SHP77 (cell line): Measurements from ENCODE around the gene ZNF282.

ENCODE experiments used
- DNase-seq, 2 experiments: peaks; one replicate each; lab custom pipeline; 2025; lab: John Stamatoyannopoulos, UW

ZNF282 gene

DNA sequence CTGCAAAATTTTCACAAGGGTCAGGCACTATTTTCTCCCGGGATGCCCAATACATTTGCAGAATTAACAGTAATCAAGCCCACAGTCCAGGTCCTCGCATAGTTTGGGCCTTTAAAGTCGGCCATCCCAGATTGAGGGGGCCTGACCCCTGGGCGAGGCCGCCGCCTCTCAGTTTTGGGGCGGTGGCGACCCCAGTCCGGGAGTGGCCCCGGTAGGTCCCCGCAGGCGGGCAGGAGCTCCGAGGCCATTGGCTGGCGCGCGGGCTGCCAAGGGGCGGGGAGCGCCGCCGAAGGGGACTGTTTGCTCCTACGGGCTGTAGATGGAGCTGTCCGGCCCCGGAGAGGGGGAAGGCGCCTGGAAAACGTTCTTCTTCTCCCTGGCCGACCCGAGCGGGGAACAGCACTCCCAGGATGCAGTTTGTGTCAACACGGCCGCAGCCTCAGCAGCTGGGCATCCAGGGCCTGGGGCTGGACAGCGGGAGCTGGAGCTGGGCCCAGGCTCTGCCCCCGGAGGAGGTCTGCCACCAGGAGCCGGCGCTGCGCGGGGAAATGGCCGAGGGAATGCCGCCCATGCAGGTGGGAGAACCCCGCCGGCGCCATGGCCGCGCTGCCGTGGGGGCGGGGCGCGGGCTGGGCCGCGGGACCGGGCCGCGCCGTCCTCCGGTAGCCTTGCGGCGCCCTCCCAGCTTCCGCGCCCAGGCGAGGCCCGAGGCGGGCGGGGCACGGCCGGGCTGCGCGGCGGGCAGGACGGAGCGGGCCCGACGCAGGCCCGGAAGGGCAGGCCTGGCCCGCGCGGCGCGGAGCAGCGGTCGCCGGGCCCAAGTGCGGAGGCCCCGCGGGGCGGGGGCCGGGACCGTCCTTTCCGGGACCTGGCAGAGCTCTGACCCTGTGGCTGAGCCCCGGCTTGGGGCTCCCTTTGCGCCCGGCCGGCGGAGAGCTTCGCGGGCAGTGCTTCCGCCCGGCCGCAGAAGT lies at the start of gene ZNF282:
Gene ZNF282, plus strand, starts transcription at position 367 of the 971 bp plus-strand sequence. Its CDS starts 44 bp downstream, at position 411.
- peak; percentile 90 to 94 for DNase-seq

DNA sequence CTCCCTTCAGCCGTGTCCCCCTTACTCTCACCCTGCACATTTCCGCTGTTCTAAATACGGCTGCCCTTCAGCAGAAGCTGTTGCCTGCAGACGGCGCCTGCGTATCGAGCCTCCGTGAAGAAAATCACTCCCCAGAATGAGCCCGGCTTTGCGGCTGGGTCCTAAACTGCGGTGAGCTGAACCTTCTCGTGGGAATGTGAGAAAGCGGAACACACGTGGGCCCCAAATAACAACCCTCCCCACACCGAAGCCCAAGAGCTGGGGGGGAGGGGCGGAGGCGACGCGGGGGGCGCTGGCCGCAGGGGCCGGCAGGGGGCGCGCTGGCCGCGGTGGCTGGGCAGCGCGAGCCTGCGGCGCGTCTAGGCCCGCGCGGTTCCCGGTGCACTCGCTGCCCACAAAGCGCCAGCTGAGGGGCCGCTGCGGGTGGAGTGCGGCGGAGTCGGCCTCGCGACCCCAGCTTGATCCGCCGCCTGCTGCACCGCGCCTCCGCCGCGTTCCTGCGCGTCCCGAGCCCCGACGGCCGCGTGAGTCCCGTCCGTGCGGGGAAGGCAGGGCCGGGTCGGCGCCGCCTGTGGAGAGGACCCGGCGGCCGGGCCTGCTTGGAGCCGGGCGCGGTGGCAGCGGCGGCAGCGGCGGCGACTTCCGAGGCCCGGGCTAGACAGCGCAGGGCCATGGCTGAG lies 48.1 kb upstream of the ZNF282 start, which contains the start of gene ZNF398:
Gene ZNF398, plus strand, starts transcription at position 382 of the 680 bp plus-strand sequence. Its CDS starts 290 bp downstream, at position 672.
- peak; percentile 62 to 68 for DNase-seq

DNA sequence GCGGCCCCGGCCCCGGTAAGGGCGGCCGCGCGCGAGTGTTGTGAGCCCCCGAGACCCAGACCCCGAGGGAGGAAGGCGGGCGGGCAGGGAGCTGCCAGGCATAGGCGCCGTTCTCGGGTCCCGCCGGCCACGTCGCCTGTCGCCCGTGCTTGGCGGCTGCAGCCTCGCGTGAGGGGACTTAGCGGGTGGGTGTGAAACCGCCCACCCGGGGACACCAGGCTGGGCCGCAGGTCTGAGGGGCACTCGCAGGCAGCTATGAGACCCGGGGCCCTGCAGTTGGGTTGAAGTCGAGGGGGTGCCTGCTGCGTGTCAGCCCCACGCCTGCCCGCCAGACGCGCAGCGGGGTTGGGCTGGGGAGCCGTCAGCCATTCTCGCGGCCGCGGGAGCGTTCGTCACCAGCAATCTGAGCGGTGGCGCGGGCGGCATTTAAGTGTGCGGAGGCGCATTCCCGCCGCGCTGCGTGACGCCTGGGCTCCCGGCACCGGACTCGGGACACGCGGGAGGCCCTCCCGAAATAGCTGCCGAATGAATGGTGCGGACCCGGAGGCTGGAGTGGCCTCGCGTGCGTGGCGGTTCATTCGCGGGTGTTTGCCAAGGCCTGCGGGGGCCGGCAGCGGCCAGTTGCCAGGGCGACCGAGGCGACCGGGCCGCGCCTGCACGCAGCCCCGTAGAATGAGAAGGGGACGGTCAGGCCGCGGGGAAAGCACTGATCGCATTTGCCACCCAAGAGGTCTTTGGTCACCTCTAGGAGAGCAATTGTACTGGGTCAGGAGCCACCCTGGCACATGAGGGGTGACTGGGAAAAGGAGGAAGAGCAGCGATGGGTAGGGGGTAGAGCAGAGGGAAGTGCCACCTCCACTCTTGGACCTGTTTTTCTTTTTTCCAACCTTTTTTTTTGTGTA lies 47.3 kb upstream of the ZNF282 start:
- peak in 1 of 2 experiments; percentile 47 for DNase-seq

DNA sequence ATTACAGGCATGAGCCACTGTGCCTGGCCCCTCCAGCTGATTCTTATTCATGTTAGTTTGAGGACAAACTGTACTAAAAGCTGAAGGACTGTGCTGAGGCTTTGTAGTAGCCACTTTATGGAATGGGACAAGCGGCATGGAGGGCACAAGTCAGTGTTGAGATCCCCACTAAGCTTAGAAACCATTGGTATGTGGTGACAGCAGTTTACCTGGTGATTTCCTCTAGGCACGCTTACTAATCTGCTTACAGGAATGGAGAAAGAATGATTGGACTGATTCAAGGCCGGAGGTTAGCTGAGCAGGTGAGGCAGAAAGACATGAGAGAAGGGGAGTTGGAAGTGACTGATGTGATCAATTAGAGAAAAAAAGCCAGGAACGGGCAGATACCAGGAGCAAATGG lies 44.4 kb upstream of the ZNF282 start:
- no peak for DNase-seq

DNA sequence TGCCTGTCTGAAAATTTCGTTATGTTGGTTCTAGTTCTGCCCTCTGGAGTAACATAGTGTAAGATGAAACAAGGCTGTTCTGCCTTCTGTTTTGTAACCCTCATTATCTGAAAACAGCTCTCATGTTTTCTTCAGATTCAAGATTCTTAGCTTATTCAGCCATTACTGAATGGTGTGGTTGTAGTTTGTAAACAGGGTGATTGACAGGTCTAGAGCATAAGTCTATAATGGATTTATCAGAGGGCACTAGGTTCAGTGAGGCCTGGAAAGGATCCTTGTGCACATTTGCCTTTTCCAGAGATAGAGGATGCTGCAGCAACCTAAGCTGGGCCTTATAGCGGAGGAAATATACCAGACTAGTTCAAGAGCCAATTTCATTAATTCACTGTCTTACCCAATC lies 42.0 kb upstream of the ZNF282 start:
- no peak for DNase-seq

DNA sequence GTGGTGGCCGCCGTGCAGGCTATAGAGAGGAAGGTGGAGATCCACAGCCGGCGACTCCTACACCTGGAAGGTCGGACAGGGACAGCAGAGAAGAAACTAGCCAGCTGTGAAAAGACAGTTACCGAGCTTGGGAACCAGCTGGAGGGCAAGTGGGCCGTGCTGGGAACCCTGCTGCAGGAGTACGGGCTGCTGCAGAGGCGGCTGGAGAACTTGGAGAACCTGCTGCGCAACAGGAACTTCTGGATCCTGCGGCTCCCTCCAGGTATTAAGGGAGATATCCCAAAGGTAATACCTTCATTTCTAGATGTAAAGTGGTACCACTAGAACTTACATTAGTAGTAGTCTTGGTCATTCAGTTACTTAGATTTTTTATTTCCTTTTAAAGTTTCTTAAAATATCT lies 41.3 kb upstream of the ZNF282 start:
- no peak for DNase-seq

DNA sequence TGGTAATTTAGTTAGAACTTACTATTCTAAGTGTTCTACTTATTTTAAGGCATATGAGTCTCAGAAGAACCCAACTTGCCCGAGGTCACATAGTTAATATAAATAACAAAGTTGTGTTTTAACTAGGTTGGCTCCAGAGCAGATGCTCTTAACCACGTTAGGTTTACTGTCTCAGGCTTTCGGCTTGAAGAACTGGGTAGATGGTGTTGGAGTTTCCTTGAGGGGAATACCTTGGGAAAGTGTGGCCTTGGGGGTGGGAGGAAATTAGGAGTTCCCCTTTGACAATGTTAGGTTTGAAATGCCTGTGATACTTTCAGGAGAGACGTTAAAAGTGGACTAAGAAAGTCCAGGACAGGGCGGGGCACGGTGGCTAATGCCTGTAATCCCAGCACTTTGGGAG lies 38.4 kb upstream of the ZNF282 start:
- DNase-seq = no peak

DNA sequence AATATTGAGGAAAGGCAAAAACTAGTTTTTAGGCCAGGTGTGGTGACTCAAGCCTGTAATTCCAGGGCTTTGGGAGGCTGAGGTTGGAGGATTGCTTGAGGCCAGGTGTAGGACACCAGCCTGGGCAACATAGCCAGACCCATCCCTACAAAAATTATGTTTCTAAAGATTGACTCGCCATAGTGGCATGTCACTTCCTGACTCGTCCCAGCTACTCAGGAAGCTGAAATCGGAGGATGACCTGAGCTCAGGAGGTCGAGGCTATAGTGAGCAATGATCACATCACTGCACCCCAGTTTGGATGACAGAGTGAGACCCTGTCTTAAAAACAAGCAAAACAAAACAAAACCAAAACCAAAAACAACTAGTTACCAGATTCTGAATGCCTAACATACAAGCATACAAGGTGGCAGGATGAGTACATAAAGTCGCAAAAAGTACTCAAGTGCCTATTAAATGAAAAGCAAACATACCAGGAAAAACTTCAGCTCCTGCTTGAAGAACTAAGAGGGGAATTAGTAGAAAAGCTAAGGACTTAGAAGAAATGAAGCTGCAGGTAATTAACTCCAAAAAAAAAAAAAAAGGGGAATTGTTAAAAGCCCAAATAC lies 34.0 kb upstream of the ZNF282 start:
- no peak for DNase-seq

DNA sequence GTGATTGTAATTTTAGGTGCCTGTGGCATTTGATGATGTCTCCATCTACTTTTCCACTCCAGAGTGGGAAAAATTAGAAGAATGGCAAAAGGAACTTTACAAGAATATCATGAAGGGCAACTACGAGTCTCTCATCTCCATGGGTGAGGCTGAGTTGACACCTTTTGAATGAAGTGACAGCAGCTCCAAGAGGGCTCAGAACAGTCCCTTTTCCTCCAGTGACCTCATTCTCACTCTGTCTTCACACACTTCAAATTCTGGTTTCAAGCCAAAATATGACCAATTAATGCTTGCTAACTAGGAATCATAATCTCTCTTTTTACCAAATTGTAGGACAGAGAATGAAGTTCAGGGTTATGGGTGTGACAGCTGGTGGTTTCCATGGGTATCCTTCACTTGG lies 29.2 kb upstream of the ZNF282 start:
- no peak for DNase-seq

DNA sequence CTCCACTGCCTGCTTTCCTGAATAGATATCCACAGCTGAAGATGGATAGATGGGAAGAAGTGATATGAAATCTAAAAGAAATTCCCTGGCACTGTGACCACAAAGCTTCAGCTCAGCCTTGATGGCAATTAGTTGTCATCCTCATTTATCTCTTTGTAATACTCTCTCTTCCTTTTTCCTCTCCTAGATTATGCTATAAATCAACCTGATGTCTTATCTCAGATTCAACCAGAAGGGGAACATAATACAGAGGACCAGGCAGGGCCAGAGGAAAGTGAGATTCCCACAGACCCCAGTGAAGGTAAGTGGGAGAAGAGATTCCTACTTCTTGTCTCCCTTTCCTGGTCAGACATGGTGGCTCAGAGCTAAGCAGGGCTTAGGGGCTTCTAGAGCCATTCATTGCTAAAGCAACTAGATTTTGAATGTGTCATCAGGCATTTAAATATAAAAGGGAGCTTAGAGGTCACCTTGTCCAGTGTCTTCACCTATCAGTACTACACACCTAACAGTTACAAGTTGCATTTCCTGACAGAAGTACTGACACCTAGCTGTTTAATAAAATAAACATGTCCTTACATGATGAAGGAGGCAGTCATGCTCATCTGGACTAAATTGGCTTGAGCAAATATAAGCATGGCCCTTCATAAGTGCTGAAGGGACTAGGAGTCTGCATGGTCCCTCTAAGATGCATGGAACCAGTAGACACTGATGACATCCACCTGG lies 28.6 kb upstream of the ZNF282 start:
- DNase-seq = no peak

DNA sequence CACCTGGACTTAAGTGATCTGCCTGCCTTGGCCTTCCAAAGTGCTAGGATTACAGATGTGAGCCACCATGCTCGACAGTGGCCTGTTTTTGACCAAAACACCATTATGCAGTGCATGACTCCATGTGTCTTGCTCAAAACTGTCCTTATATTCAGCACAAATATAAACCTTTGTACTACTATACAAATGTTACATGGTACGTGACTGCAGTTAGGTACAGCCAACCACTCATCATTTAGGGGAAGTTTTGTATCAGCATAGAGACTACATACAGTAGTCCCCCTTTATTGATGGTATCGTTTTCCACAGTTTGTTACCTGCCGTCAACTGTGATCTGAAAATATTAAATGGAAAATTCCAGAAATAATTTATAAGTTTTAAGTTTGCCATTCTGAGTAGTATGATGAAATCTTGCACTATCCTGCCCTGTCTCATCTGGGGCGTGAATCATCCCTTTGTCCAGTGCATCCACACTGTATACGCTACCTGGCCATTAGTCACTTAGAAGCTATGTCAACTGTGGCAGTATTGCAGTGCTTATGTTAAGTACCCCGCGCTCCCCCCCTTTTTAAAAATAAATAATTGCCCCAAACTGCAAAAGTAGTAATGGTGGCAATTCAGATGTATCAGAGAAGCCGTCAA lies 23.3 kb upstream of the ZNF282 start:
- no peak for DNase-seq

DNA sequence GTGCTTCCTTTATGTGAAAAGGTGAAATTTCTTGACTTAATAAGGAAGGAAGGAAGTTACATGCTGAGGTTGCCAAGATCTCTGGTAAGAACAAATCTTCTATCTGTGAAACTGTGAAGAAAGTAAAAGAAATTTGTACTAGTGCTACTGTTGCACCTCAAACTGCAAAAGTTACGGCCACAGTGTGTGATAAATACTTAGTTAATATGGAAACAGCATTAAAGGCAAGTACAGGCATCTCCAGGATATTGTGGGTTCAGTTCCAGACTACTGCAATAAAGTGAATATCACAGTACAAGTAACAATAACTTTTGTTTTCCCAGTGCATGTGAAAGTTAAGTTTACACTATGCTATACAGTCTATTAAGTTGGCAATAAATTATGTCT lies 22.8 kb upstream of the ZNF282 start:
- DNase-seq = no peak

DNA sequence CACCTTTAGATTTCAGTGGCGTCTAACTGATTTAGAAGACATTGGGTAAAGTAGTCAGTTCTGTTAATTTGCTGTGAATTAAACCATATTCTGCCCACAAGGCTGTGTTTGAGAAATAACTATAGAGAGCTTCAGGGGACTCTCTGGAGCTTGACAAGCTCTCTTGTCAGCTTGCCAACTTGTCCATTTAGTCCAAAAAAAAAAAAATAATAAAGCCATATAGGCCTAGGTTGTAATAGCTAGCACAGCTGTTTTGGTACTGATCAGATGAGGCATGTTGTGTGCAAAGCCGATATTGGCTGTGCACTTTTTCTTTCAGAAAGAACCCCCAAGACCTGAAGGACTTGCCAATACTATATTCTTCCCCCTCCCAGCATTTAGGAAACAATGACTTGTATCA lies 20.2 kb upstream of the ZNF282 start:
- DNase-seq = no peak

DNA sequence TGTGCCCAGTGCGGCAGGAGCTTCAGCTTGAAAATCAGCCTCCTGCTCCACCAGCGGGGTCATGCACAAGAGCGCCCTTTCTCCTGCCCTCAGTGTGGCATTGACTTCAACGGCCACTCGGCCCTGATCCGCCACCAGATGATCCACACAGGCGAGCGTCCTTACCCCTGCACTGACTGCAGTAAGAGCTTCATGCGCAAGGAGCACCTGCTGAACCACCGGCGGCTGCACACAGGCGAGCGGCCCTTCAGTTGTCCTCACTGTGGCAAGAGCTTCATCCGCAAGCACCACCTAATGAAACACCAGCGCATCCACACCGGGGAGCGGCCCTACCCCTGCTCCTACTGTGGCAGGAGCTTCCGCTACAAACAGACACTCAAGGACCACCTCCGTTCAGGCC lies 16.1 kb upstream of the ZNF282 start:
- no peak for DNase-seq

DNA sequence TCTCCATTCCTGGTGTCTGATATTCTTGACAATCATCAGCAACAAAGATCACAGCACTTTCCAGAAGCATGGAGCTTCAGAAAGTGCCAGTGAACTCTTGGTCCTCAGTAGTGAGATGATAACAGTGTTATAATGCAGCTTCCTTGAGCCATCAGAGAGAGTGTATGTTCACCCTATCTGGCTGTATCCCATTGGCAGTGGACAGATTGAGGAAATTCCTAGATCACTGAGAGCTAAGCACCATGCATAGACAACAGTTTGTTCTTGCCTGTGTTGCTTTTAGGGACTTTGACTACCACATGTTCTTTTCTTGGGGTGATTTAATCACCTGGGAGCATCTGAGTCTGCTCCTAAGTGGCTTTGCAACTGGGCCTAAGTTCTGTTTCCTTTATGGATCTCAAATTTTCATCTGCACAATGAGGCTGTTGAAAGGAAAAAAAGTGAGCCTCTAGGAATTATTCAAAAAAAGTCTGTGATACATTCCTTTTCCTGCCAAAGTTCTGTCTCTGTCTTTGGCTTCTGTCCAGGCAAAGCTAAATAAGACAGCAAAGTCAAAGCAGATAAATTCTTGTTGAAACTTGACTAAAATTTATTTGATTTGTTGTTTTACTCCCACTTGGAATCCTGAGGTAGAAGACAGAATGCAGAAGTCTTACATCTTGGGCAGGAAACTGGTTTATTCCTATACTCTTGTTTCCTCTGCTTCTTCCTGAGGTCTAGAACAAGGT lies 14.5 kb upstream of the ZNF282 start:
- no peak for DNase-seq

DNA sequence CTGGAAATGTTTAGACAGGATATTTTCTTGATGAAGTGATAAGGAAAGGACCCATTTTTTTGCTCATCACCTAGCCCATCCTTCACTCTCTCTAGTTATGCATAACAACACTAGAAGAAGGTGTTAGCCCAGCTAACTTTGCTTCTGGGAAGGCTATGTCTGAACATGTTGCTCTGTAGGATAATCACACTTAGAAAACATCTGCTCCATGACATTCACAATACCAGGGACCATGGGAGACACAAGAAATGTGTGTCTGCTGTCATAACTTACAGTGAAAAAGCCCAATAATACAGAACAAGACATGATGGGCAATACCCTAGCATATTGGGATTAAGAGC lies 13.9 kb upstream of the ZNF282 start:
- DNase-seq = no peak

DNA sequence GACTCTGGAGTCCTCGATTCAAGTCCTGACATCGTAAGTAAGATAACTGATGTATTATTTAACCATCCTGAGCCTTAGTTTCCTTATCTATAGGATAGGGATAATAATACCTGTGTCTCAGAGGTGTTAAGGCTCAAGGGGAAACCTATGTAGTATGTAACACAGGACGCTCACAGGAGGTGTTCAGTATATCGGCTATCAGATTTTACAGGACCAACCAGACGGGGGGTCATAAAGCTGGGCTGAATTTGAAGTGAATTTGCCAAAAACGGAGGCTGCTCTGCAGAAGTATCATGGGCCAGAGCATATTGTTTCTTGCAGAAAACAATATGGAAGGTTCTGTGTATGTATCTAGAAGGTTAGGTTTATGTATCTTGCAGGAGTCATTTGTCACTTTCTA lies 11.1 kb upstream of the ZNF282 start:
- no peak for DNase-seq

DNA sequence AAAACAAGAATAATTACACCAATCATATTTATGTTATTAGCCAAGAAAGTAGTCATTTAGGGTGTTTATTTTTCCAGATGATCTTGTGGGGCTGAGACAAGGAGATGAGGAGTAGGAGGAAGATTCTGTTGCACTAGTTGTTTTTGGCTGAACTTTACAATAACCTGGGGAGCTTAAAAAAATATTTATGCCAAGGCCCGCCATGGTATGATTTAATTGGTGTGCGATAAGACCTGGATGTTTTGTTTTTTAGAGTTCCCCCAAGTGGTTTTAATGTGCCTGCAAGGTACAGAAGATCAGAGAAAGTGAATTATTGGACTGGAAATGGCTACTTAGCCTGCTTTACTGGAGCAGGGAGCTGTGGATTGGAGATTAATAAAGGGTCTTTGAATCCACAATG lies 7.1 kb upstream of the ZNF282 start:
- DNase-seq = no peak

DNA sequence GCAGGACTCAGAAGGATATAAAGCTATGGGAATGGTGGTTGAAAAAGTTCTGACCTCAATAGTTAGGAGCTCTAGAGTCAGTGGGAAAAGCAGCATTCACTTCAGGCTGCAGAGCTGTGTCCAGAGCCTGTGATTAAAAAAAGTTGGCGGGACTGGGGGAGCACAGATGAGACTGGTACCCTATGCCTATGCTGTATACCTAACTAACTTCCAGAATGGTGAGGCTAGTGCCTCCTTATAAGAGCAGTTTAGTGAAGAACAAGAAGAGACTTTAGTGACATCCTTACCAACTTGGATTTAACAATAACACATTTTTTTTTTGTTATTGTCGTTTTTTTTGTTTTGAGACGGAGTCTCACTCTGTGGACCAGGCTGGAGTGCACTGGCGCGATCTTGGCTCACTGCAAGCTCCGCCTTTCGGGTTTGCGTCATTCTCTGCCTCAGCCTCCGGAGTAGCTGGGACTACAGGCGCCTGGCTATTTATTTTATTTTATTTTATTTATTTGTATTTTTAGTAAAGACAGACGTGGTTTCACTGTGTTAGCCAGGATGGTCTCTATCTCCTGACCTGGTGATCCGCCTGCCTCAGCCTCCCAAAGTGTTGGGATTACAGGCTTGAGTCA lies 6.6 kb upstream of the ZNF282 start:
- peak in 1 of 2 experiments; percentile 10 for DNase-seq
